DMS53 (cell line): ENCODE data around the gene BCL2.
"Not testable (repeated sequence)": the region's sequence is repeated elsewhere in the genome, so short reads cannot be mapped to it uniquely, and the experiment has no call there.

Experiments used
- DNase-seq: peaks from one replicate; lab custom pipeline; 2025; lab: John Stamatoyannopoulos, UW

BCL2 gene

DNA sequence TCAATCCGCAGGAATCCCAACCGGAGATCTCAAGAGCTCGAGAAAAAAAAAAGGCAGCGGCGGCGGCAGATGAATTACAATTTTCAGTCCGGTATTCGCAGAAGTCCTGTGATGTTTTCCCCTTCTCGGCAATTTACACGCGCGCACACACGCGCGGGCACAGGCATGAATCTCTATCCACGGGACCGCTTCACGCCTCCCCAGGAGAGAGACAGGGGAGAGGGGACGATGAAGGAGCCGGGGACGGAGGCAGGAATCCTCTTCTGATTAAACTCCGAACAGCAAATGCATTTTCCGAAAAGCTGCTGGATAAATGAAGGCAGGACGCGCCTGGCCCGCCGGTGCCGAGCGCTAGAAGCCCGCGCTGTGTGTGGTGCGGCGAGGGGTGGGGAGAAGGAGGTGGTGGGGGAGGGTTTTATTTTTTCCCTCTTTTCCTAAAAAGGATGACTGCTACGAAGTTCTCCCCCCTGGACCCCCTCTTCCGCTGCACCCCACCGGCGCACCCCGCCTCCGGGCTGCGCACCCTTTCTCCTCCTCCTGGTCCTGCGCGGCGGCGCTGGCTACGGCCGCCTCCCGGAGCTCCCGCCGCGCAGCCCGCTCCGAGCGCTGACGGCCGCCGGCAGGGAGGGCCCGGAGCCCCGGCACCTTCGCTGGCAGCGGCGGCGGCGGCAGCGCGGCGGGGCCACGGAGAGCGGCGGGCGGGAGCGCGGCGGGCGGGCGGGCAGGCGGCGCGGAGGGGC lies at the start of gene BCL2:
BCL2 (minus strand) TSS at position 387 of the 740 bp plus-strand sequence.
- DNase-seq = peak; percentile 87

DNA sequence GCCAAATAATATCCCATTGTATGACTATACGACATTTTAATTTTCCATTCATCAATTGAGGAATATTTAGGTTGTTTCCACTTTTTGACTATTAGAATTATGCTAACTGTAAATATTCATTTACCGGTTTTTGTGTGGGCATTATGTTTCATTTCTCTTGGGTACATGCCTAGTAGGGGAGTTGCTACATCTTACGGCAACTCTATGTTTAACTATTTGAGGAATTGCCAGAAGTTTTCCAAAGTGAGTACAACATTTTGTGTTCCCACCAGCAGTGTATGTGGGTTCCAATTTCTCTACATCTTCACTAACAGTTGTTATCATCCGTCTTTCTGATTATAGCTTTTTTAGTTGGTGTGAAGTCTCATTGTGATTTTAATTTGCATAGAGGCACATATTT lies 49.0 kb upstream of the BCL2 start:
- DNase-seq = no peak

DNA sequence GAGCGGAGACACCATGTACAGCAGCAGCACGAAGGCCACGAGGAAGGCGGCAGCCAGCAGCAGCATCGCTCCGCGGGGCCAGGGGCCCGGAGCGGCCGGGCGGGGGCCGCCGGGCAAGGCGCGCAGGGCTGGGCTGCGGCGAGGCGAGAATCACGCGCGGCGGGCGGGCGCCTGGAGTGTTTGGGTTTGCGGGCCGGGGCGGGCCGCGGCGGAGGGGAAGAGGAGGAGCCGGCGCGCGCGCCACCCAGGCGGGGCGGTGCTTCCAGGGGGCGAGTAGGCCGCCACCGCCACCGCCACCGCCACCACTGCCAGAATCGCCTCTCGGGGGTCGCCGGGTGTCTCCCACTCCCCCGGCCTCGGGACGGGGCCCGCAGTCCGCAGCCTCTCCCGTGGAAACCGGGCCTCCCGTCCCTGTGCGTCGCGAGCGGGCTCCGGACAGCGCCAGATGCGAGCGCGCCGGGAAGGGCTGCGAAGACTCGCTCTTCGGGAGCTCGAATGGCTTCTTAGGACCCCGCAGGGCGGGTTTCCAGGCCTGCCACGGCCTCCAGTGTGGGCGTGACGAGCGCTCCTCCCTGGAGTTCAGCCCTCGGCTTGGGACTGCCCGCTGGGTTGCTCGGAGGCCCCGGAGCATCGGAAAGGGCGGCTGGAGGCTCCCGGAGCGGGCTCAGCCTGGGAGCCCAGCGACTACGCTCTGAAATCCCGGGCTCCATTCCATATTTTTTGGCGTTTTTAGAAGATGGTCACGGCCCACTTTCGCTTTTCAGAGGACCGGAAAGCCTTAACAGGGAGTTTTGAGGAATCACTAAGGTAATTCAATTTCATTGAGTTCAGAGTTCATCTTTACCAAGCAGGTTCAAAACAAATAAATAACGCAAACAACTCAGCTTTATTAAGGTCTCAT lies 47.7 kb upstream of the BCL2 start, which contains the start of gene KDSR:
KDSR (minus strand) TSS at position 154 of the 901 bp plus-strand sequence; CDS start at position 66, 88 bp downstream.
- DNase-seq = peak; percentile 100

- peak; percentile 92 for DNase-seq
These were observed 46.9 kb upstream of the BCL2 start for GRCh38 chr18:63366213-63367052.

DNA sequence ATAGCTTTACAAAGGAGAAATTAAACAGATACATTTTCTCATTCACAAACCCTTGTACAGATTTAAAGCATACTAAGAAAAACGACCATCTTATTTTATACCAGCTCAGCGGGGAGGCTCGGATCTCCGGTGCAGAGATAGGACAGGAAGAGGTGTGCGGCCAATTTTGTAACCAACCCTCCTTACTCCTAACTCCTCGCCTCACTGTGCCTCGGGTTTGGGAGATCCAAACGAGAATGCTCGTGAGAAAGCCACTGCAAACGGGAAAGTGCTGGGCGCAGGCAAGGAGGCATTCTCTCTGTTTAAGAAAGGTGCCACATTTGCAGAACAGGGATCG lies 46.3 kb upstream of the BCL2 start:
- peak; percentile 63 for DNase-seq

GRCh38 chr18:63363951-63364350 lies 44.4 kb upstream of the BCL2 start:
- no peak for DNase-seq

DNA sequence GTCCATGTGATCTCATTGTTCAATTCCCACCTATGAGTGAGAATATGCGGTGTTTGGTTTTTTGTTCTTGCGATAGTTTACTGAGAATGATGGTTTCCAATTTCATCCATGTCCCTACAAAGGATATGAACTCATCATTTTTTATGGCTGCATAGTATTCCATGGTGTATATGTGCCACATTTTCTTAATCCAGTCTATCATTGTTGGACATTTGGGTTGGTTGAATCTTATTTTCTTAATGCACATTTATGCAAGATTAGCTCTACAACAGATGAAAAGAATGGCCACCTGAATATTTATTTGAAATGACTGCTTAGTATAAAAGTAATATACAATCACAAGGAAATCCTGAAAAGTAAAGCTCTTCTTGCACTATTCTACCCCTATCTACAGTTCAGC lies 43.9 kb upstream of the BCL2 start:
- DNase-seq = not testable (repeated sequence)

DNA sequence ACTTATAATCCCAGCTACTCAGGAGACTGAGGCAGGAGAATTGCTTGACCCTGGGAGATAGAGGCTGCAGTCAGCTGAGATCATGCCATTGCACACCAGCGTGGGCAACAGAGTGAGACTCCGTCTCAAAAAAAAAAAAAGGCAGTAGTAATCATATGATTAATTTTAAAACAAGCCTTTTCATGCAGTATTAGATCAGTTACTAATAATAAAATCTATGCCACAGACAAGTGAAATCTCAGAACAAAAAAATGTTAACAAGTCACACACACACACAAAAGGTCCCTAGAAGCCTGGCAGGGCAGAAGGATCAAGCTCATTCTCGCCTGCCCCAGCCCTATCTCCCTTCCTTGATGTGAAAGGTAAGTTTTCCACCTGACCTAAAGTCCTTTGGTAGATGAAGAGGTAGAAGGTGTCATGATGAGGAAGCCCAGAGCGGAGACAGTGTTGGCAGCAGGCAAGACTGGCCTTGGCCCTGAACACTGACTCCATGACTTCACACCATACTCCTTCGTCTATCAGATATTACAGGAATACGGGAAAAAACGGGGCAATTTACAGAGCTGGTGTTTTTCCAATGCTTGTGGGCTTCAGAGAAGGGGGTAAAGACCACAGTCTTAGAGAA lies 36.8 kb upstream of the BCL2 start:
- DNase-seq = no peak

GRCh38 chr18:63350230-63350629 lies 30.7 kb upstream of the BCL2 start:
- no peak for DNase-seq

- no peak for DNase-seq
These were observed 29.1 kb upstream of the BCL2 start for GRCh38 chr18:63348508-63349136.

DNA sequence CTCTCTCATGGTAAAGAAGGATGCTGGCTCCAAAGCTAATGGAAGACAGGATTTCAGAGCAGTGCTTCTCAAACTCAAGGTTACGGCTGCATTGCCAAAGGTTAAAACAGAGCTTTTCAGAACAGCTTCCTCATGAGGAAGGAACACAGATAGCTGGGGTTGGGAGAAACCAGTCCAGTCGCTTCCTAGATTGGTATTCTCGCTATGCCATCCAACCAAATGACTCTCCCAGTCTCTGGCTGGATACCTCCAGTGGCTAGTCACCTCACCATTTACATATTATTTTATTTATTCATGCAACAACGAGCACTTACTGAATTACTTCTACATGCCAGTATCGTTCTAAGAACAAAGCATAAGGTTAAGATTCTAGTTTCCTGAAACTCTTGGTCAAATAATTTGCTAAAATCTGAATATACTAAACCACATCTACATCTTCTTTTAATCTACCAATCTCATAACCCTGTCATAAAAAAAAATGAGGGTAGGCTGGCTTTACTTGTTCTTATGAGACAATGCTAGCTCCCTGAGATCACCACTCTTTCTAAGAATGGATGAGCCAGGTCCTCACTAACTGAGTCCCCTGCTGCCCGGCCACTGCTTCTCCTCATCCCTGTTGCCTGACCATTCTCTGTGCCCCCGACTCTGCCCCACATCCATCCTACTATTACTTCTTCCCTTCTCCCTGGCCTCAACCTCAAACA lies 27.1 kb upstream of the BCL2 start:
- DNase-seq = no peak

- DNase-seq = no peak
These were observed 26.5 kb upstream of the BCL2 start for GRCh38 chr18:63346031-63346430.

DNA sequence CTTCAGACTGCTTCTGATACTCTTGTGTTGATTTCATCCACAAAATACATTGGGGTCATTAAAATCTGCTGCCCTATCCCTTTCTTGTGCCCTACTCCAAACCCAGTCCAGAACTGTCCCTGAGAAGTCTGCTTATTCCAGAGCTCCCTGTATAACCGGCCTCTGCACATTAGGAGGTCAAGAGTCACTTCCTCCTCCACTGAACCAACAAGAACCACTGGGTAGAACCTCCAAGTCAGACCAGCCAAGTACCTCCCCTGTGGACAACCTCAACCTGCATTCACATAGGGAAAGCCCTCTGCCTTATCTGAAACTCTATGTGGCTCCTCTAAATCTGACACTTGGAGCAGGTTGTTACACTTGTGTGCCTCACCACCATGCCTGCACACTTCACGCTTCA lies 25.3 kb upstream of the BCL2 start:
- peak; percentile 28 for DNase-seq

DNA sequence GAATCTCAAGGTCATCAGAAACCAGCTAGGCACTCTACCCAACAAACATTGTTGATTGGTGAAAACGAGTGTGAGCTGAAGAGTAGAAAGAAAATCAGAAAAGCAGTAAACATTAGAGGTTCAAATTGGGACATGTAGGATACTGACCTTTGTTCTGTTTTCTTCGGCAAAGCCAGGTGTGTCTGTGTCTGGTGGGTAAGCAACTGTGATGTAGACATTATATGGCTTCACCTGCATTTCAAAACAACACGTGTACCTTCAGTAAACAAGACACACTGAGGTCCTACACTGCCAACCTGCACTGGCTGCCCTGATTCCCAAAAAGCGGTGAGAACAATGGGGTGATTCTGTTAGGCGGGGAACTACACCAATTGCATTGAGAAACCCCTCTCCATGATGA lies 24.7 kb upstream of the BCL2 start:
- peak; percentile 46 for DNase-seq

DNA sequence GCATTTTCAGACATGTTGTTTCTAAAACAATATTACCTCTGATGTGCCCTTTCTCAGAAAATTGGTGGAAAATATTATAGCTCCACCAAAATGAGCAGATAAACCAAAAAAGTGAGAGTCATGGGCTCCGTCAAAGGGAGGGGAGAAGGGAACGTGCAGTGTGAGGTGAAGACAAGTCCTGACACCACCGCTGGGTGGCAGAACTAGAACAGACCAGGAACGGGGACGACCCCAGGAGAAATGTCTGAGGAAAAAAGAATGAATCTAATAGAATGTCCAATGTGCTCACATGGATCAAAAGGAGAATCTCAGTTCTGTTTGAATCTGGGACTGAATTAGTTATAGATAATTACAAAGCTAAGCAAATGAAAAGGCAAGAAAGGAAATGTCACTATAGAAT lies 22.6 kb upstream of the BCL2 start:
- DNase-seq = peak; percentile 75

DNA sequence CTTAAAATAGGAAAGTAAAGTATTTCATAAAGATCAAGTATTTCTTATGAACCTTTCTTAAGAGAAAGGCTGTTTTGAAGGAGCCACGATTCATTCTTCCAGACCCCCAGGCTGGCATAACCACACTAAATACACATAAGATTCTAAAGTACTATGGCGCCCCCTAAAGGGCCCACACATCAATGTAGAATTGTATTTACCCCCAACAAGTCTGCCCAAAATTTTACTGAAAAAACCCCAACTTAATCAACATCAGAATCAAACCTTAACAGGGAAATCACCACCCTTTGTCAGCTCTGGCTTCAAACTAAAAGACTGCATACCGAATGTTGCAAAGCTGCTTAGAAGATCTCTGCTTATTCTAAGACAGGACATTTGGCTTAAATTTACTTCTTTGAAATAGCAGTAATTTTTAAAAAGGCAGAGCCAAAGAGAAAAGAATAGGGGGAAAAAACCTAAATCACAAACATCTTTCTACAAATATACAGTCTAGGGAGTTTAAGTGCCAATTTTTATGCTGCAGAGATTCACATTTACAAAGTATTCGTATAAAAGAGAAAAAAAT lies 20.4 kb upstream of the BCL2 start:
- peak; percentile 74 for DNase-seq

DNA sequence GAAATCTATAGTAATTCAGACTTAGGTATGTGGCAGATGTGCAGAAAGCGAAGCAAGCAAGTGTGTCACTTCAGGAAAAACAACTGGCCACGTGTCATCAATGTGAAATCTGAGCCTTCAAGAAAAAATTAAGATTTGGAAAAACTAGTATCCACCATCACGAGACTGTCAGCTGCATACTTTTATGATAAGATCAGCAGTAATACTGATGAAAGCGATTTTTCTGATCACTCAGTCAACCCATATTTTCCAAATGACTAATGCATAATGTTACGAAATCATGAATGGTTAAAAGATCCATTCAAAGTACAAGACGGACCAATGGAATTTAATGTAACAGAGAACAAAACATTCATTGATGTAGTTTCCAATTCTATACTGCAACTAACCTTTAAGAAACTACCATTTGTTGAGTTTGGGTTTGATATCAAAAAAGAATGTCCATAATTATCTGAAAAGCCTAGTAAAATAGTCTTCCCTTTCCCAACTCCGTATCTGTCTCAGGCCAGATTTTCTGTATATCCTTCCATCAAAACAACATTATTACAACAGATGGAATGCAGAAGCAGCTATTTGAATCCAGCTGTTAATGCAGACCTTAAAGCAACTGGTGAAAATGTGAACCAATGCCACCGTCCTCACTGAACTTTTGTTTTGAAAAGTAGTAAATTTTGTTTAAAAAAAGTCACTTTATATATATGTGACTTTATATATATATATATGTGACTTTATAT lies 17.0 kb upstream of the BCL2 start:
- no peak for DNase-seq

DNA sequence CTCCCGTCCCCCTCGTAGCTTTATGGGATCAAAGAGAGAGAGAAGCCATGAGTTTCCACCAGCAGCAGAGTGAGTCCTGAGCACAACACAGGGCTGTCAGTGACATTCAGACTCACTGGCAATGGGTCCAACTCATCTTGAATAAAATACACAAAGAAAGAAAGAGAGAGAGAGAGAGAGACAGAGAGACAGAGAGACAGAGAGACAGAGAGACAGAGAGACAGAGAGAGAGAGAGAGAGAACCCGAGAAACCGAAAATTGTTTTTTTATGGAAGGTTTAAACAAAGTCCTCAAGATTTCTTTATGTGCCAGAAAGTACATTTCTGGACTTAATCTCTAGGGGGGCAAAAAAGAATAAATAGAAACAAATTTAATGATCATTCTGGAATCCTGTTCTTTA lies 11.5 kb upstream of the BCL2 start:
- no peak for DNase-seq

DNA sequence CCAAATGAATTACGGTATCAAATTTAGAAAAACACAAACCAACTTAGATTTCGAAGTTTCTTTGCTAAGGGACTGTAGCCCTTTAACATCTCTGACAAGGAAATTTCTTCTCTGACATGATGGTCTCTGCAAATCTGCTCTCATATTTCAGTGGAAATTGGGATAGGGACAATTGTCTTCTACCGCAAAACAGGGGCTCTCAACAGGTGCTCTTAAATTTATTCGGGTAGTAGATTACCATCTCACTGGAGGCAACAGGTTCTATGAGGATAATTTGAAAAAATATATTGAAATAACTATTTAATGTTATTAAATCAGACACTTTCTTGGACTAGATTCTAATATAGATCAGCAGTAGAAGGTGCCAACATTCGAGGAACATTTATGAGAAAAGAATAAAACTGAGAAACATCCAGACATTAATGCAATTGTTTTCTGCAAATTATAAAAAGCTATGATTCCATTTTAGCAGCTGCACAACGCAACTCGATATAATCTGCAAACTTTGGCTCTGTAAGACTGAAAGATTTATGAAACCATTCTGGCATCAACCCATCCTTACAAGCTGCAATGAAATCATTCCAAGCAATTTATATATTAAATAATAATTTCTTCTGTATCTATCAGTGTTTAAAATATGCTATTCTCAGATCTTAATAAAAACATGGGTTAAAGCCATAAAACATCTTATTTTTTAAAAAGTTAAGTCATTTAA lies 10.0 kb upstream of the BCL2 start:
- DNase-seq = no peak
